Adrenal gland (tissue), 5 donors: Measurements from ENCODE around the gene TMEM116.

Experiments used
- POLR2A ChIP-seq, 2 donors: fragments of 450-650 bp; IDR thresholded peaks; one replicate each; pipeline ENCODE4 v1.6.1; 2017; ENCODE audit warnings: antibody characterized with exemption in 2 of 2, mild to moderate bottlenecking in 2 of 2, moderate library complexity in 1 of 2
- TF ChIP-seq, protein P1 (sequence below), 6 experiments: fragments of 450-650 bp in 4 of 6; fragments of 200-600 bp in 2 of 6; sonication (generic) in 1 of 6; IDR thresholded peaks; 1 replicate in 5 of 6; 2 replicates in 1 of 6; pipeline versions ENCODE4 v1.5.1 to v1.8.0; 2016 to 2021; ENCODE audit warnings: antibody characterized with exemption in 6 of 6, mild to moderate bottlenecking in 2 of 6, moderate library complexity in 1 of 6
- donor health status: DM: no; HTN: no; CAD: no.

DNA sequence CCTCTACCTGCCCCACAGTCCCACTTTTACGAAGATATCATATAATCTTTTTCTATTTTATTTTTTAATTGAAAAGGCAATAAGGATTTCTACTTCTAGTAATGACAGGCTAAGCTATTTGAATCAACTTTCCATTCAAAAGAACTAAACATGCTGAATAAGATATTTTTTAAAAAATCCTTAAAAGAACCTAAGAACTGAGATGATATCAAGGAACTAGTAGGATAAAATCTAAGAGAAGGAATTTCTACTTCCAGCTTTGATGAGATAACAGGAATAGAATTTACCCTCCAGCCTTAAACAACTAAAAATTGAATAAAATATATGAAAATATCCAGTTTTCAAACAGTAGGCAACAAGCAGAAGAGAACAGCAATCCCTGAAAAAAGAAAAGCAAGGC, 69.0 kb downstream of the TMEM116 start:
- TF ChIP-seq, protein P1, sequence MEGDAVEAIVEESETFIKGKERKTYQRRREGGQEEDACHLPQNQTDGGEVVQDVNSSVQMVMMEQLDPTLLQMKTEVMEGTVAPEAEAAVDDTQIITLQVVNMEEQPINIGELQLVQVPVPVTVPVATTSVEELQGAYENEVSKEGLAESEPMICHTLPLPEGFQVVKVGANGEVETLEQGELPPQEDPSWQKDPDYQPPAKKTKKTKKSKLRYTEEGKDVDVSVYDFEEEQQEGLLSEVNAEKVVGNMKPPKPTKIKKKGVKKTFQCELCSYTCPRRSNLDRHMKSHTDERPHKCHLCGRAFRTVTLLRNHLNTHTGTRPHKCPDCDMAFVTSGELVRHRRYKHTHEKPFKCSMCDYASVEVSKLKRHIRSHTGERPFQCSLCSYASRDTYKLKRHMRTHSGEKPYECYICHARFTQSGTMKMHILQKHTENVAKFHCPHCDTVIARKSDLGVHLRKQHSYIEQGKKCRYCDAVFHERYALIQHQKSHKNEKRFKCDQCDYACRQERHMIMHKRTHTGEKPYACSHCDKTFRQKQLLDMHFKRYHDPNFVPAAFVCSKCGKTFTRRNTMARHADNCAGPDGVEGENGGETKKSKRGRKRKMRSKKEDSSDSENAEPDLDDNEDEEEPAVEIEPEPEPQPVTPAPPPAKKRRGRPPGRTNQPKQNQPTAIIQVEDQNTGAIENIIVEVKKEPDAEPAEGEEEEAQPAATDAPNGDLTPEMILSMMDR (IDR thresholded peaks at IDR 0.05) = no peak
- no peak for TF ChIP-seq POLR2A (IDR thresholded peaks at IDR 0.05)
